Left lung (tissue), 10 donors: ENCODE data around the gene TFPI. TPM values are rescaled to one million over a fixed set of nuclear protein-coding genes. Genes with fewer than 3 reads are reported as not detected.

Experiments
- ATAC-seq: fragments of 200-7000 bp; cut with Tn5 transposase; one replicate; pipeline ENCODE4 v1.9.1; 2020; ENCODE audit warnings: moderate library complexity
- DNase-seq, 4 donors: peaks; one replicate each; pipeline ENCODE4 v3.0.0-alpha.2; 2013 to 2020
- H3K27ac ChIP-seq, 2 donors: fragments of 200-600 bp; sonication (generic) in 1 of 2; one replicate each; pipeline versions ENCODE4 v1.5.0 to v1.8.0; 2020 to 2021
- H3K27me3 ChIP-seq, 2 donors: fragments of 200-600 bp; sonication (generic) in 1 of 2; one replicate each; pipeline versions ENCODE4 v1.5.0 to v1.8.0; 2020 to 2021
- H3K36me3 ChIP-seq, 2 donors: fragments of 200-600 bp; sonication (generic) in 1 of 2; one replicate each; pipeline versions ENCODE4 v1.5.0 to v1.8.0; 2020 to 2021
- H3K4me1 ChIP-seq, 2 donors: fragments of 200-600 bp; one replicate each; pipeline ENCODE4 v1.8.0; 2021
- H3K4me3 ChIP-seq, 2 donors: fragments of 200-600 bp; sonication (generic) in 1 of 2; one replicate each; pipeline versions ENCODE4 v1.5.0 to v1.8.0; 2020 to 2021; ENCODE audit warnings: mild to moderate bottlenecking in 1 of 2
- H3K9me3 ChIP-seq, 2 donors: fragments of 200-600 bp; sonication (generic) in 1 of 2; one replicate each; pipeline versions ENCODE4 v1.5.0 to v1.8.0; 2020 to 2021
- CTCF ChIP-seq, 2 donors: fragments of 200-600 bp; sonication (generic) in 1 of 2; IDR thresholded peaks; one replicate each; pipeline versions ENCODE4 v1.5.0 to v1.8.0; 2021; ENCODE audit warnings: antibody characterized with exemption in 2 of 2
- intact Hi-C, 2 donors: fragments of 100-400 bp; cut with DNase I; formaldehyde crosslinking; loops; one replicate each; pipeline versions ENCODE4 v1.11.2 to v1.14.2; 2022
- polyA plus RNA-seq, 6 donors: library from polyadenylated mRNA; unstranded; fragments of 120-200 nt; gene quantifications; one replicate each; pipeline ENCODE4 v1.2.1, GENCODE V29; 2013; ENCODE audit not compliant: insufficient read length in 6 of 6
- total RNA-seq, 2 donors: library from RNA; stranded (reverse); fragmentation: NEBNext Ultra II Directional; extraction: Animal tissue kit (Norgen Biotek cat#: 25700); gene quantifications; one replicate each; pipeline ENCODE4 v1.2.1, GENCODE V29; 2021
- donor health status: DM: no; HTN: yes; CAD: no.
- donor health status: DM: no; HTN: no; CAD: no.

Gene TFPI
- total and polyA plus RNA-seq, 8 donors: 132 to 300 (median 163) TPM

- DNase-seq (no peak), ATAC-seq (no peak)
- Histone ChIP-seq H3K27me3 (no peaks in the 10 kb centered on the region), H3K9me3 (peaks cover 0 to 11% of the 10 kb centered on the region in 2 donors), H3K36me3 (peaks cover 0 to 13% of the 10 kb centered on the region in 2 donors), H3K27ac (no peak overlapping the region), H3K4me1 (no peaks in the 10 kb centered on the region), H3K4me3 (no peak overlapping the region)
- intact Hi-C loops: no loop called here
- no peak for TF ChIP-seq CTCF (IDR thresholded peaks at IDR 0.05)
Measured at GRCh38 chr2:187532333-187533120, 21.7 kb downstream of the TFPI start.

GRCh38 chr2:187529977-187530721, 24.1 kb downstream of the TFPI start:
- DNase-seq: no peak
- H3K27me3 ChIP-seq: no peaks in the 10 kb centered on the region
- peaks cover 0 to 3% of the 10 kb centered on the region in 2 donors for H3K9me3 ChIP-seq
- intact Hi-C loops: no loop called here
- H3K4me1 ChIP-seq: no peaks in the 10 kb centered on the region
- TF ChIP-seq CTCF (IDR thresholded peaks at IDR 0.05): no peak
- ATAC-seq: peak; percentile 36
- H3K4me3 ChIP-seq: no peak overlapping the region
- H3K36me3 ChIP-seq: peaks cover 0 to 13% of the 10 kb centered on the region in 2 donors
- no peak overlapping the region for H3K27ac ChIP-seq

- H3K27ac ChIP-seq: no peak overlapping the region
- no peaks in the 10 kb centered on the region for H3K27me3 ChIP-seq
- H3K9me3 ChIP-seq: peaks cover 0 to 1% of the 10 kb centered on the region in 2 donors
- no peak overlapping the region for H3K4me3 ChIP-seq
- intact Hi-C loops: no loop called here
- peaks cover 0 to 13% of the 10 kb centered on the region in 2 donors for H3K36me3 ChIP-seq
- no peak for TF ChIP-seq CTCF (IDR thresholded peaks at IDR 0.05)
- ATAC-seq (no peak), DNase-seq (no peak)
- no peaks in the 10 kb centered on the region for H3K4me1 ChIP-seq
Measured at GRCh38 chr2:187529248-187529976, 24.8 kb downstream of the TFPI start.

- H3K36me3 ChIP-seq: peaks cover 0 to 10% of the 10 kb centered on the region in 2 donors
- DNase-seq: no peak
- no peak for TF ChIP-seq CTCF (IDR thresholded peaks at IDR 0.05)
- no peaks in the 10 kb centered on the region for H3K4me1 ChIP-seq
- intact Hi-C loops: no loop called here
- no peak for ATAC-seq
- no peak overlapping the region for H3K4me3 ChIP-seq
- no peak overlapping the region for H3K27ac ChIP-seq
- H3K27me3 ChIP-seq: no peaks in the 10 kb centered on the region
- H3K9me3 ChIP-seq: no peaks in the 10 kb centered on the region
Measured at GRCh38 chr2:187528042-187528441, 26.2 kb downstream of the TFPI start.

- no peak overlapping the region for H3K27ac ChIP-seq
- H3K4me1 ChIP-seq: no peaks in the 10 kb centered on the region
- H3K27me3 ChIP-seq: no peaks in the 10 kb centered on the region
- no peak overlapping the region for H3K4me3 ChIP-seq
- ATAC-seq: no peak
- TF ChIP-seq CTCF (IDR thresholded peaks at IDR 0.05): no peak
- no peak for DNase-seq
- no peaks in the 10 kb centered on the region for H3K9me3 ChIP-seq
- intact Hi-C loops: no loop called here
- H3K36me3 ChIP-seq: peaks cover 0 to 3% of the 10 kb centered on the region in 2 donors
Measured at GRCh38 chr2:187527262-187527661, 27.0 kb downstream of the TFPI start.
